ENCODE measurements around the gene ZNF273. TPM values are rescaled to one million over a fixed set of nuclear protein-coding genes. Genes with fewer than 3 reads are reported as not detected.
"Not testable (repeated sequence)": the region's sequence is repeated elsewhere in the genome, so short reads cannot be mapped to it uniquely, and the experiment has no call there.

ZNF273 gene
- 10 to 100 TPM; 10.0 to 18.0 (median 12.6) TPM for polyA plus RNA-seq (ENCODE audit: low read depth in 6 of 6)

- Mint-ChIP-seq H3K4me1 (peaks cover 32 to 53% (median 44%) of the 10 kb centered on the region in 3 donors), H3K9me3 (no peaks in the 10 kb centered on the region)
Measured at GRCh38 chr7:64902806-64903721, at the start of gene ZNF273. Gene ZNF273, plus strand, starts transcription at chr7:64903273. Its CDS starts 45 bp downstream, at chr7:64903318.

GRCh38 chr7:64853679-64854078 is 49.4 kb upstream of the ZNF273 start:
- no peak overlapping the region for H3K27ac Mint-ChIP-seq
- ATAC-seq (ENCODE audit: low read depth in 2 of 2) (no peak), DNase-seq (no peak)
- H3K4me1 Mint-ChIP-seq = no peaks in the 10 kb centered on the region
- H3K36me3 Mint-ChIP-seq = no peaks in the 10 kb centered on the region
- H3K9me3 Mint-ChIP-seq = peaks cover 0 to 8% (median 0%) of the 10 kb centered on the region in 7 donors
- H3K4me3 Mint-ChIP-seq = no peak overlapping the region
- no peaks in the 10 kb centered on the region for H3K27me3 Mint-ChIP-seq

More at GRCh38 chr7:64902806-64903721, at the start of gene ZNF273:
- peak within 1 kb of the TSS; percentile 89 to 97 (median 96) for H3K27ac Mint-ChIP-seq
- no peaks in the 10 kb centered on the region for H3K36me3 Mint-ChIP-seq
- H3K27me3 Mint-ChIP-seq = peaks cover 0 to 3% (median 0%) of the 10 kb centered on the region in 3 donors
- peak; percentile 99 for ATAC-seq (ENCODE audit: low read depth in 2 of 2)
- peak within 1 kb of the TSS; percentile 95 to 100 (median 98) for H3K4me3 Mint-ChIP-seq
- peak; percentile 90 for DNase-seq

- peaks cover 0 to 3% (median 0%) of the 10 kb centered on the region in 7 donors for H3K9me3 Mint-ChIP-seq
- DNase-seq (no peak), ATAC-seq (ENCODE audit: low read depth in 2 of 2) (no peak)
- H3K27me3 Mint-ChIP-seq = no peaks in the 10 kb centered on the region
- H3K27ac Mint-ChIP-seq = no peak overlapping the region
- H3K4me3 Mint-ChIP-seq = no peak overlapping the region
- no peaks in the 10 kb centered on the region for H3K36me3 Mint-ChIP-seq
- H3K4me1 Mint-ChIP-seq = no peaks in the 10 kb centered on the region
Measured at GRCh38 chr7:64854969-64855368, 48.1 kb upstream of the ZNF273 start.

GRCh38 chr7:64863021-64863420 is 40.1 kb upstream of the ZNF273 start:
- no peak for ATAC-seq (ENCODE audit: low read depth in 2 of 2)
- H3K27ac Mint-ChIP-seq = peak overlapping the region in 1 of 6 donors; percentile 47
- H3K4me3 Mint-ChIP-seq = no peak overlapping the region
- no peaks in the 10 kb centered on the region for H3K4me1 Mint-ChIP-seq
- peaks cover 3 to 20% (median 10%) of the 10 kb centered on the region in 7 donors for H3K9me3 Mint-ChIP-seq
- peaks cover 6 to 13% (median 9%) of the 10 kb centered on the region in 3 donors for H3K27me3 Mint-ChIP-seq
- peaks cover 0 to 4% of the 10 kb centered on the region in 2 donors for H3K36me3 Mint-ChIP-seq
- DNase-seq = no peak

GRCh38 chr7:64863530-64863929 is 39.5 kb upstream of the ZNF273 start:
- H3K4me3 Mint-ChIP-seq; H3K36me3 Mint-ChIP-seq; ATAC-seq (ENCODE audit: low read depth in 2 of 2); H3K4me1 Mint-ChIP-seq; DNase-seq: not testable (repeated sequence)
- Mint-ChIP-seq H3K9me3 (peaks cover 3 to 23% (median 10%) of the 10 kb centered on the region in 7 donors), H3K27me3 (peaks cover 6 to 18% (median 9%) of the 10 kb centered on the region in 3 donors), H3K27ac (peak overlapping the region in 1 of 6 donors; percentile 36)

- ATAC-seq (ENCODE audit: low read depth in 2 of 2) (no peak), DNase-seq (no peak)
- Mint-ChIP-seq H3K27ac (peak overlapping the region in 1 of 6 donors; percentile 36), H3K4me1 (no peaks in the 10 kb centered on the region), H3K36me3 (peaks cover 0 to 4% of the 10 kb centered on the region in 2 donors), H3K9me3 (peaks cover 3 to 27% (median 10%) of the 10 kb centered on the region in 7 donors), H3K4me3 (no peak overlapping the region), H3K27me3 (peaks cover 6 to 18% (median 9%) of the 10 kb centered on the region in 3 donors)
Measured at GRCh38 chr7:64863969-64864368, 39.1 kb upstream of the ZNF273 start.

GRCh38 chr7:64867863-64868440 is 35.1 kb upstream of the ZNF273 start:
- Mint-ChIP-seq H3K4me3 (no peak overlapping the region), H3K27ac (peak overlapping the region in 2 of 6 donors; percentile 52), H3K27me3 (peaks cover 9 to 18% (median 10%) of the 10 kb centered on the region in 3 donors), H3K36me3 (peaks cover 0 to 1% of the 10 kb centered on the region in 2 donors), H3K9me3 (peaks cover 7 to 25% (median 11%) of the 10 kb centered on the region in 7 donors), H3K4me1 (no peaks in the 10 kb centered on the region)
- ATAC-seq (ENCODE audit: low read depth in 2 of 2) (no peak), DNase-seq (no peak)

GRCh38 chr7:64868499-64868898 is 34.6 kb upstream of the ZNF273 start:
- Mint-ChIP-seq H3K4me1 (no peaks in the 10 kb centered on the region), H3K27me3 (peaks cover 9 to 19% (median 10%) of the 10 kb centered on the region in 3 donors), H3K9me3 (peaks cover 7 to 23% (median 9%) of the 10 kb centered on the region in 7 donors), H3K36me3 (no peaks in the 10 kb centered on the region), H3K4me3 (no peak overlapping the region), H3K27ac (no peak overlapping the region)
- no peak for DNase-seq
- ATAC-seq (ENCODE audit: low read depth in 2 of 2) = no peak

GRCh38 chr7:64869121-64869725 is 33.9 kb upstream of the ZNF273 start:
- no peak for DNase-seq
- Mint-ChIP-seq H3K4me1 (no peaks in the 10 kb centered on the region), H3K27me3 (peaks cover 10 to 21% (median 14%) of the 10 kb centered on the region in 3 donors), H3K27ac (peak overlapping the region in 1 of 6 donors; percentile 52), H3K36me3 (no peaks in the 10 kb centered on the region), H3K4me3 (no peak overlapping the region), H3K9me3 (peaks cover 4 to 17% (median 12%) of the 10 kb centered on the region in 7 donors)
- no peak for ATAC-seq (ENCODE audit: low read depth in 2 of 2)

- no peak for DNase-seq
- H3K36me3 Mint-ChIP-seq = no peaks in the 10 kb centered on the region
- H3K27me3 Mint-ChIP-seq = peaks cover 10 to 20% (median 14%) of the 10 kb centered on the region in 3 donors
- no peak for ATAC-seq (ENCODE audit: low read depth in 2 of 2)
- no peaks in the 10 kb centered on the region for H3K4me1 Mint-ChIP-seq
- H3K9me3 Mint-ChIP-seq = peaks cover 4 to 20% (median 14%) of the 10 kb centered on the region in 7 donors
- H3K27ac Mint-ChIP-seq = no peak overlapping the region
- H3K4me3 Mint-ChIP-seq = no peak overlapping the region
Measured at GRCh38 chr7:64869912-64870562, 33.0 kb upstream of the ZNF273 start.

GRCh38 chr7:64870656-64871055 is 32.4 kb upstream of the ZNF273 start:
- H3K27ac Mint-ChIP-seq = no peak overlapping the region
- no peaks in the 10 kb centered on the region for H3K36me3 Mint-ChIP-seq
- DNase-seq = no peak
- H3K27me3 Mint-ChIP-seq = peaks cover 10 to 20% (median 13%) of the 10 kb centered on the region in 3 donors
- H3K9me3 Mint-ChIP-seq = peaks cover 4 to 20% (median 15%) of the 10 kb centered on the region in 7 donors
- ATAC-seq (ENCODE audit: low read depth in 2 of 2) = no peak
- H3K4me3 Mint-ChIP-seq = no peak overlapping the region
- no peaks in the 10 kb centered on the region for H3K4me1 Mint-ChIP-seq

GRCh38 chr7:64871761-64872160 is 31.3 kb upstream of the ZNF273 start:
- DNase-seq (no peak), ATAC-seq (ENCODE audit: low read depth in 2 of 2) (no peak)
- peaks cover 2 to 21% (median 14%) of the 10 kb centered on the region in 7 donors for H3K9me3 Mint-ChIP-seq
- peak overlapping the region in 1 of 6 donors; percentile 32 for H3K27ac Mint-ChIP-seq
- H3K4me1 Mint-ChIP-seq = no peaks in the 10 kb centered on the region
- H3K36me3 Mint-ChIP-seq = peaks cover 0 to 2% of the 10 kb centered on the region in 2 donors
- peaks cover 6 to 18% (median 10%) of the 10 kb centered on the region in 3 donors for H3K27me3 Mint-ChIP-seq
- H3K4me3 Mint-ChIP-seq = no peak overlapping the region
